ENCODE results near the gene WASL.
"Not testable (repeated sequence)": the region's sequence is repeated elsewhere in the genome, so short reads cannot be mapped to it uniquely, and the experiment has no call there.

WASL gene

GRCh38 chr7:123658023-123658422 is 90.8 kb downstream of the WASL start:
- no peak for DNase-seq (ENCODE audit: low read depth)

- no peak for DNase-seq (ENCODE audit: low read depth)
Measured at GRCh38 chr7:123657304-123657685, 91.5 kb downstream of the WASL start.

GRCh38 chr7:123656544-123657303 is 92.1 kb downstream of the WASL start:
- no peak for DNase-seq (ENCODE audit: low read depth)

- no peak for DNase-seq (ENCODE audit: low read depth)
Measured at GRCh38 chr7:123655614-123656013, 93.2 kb downstream of the WASL start, which contains the start of gene LMOD2. Gene LMOD2 (plus strand): TSS chr7:123655866. CDS start chr7:123655964, 98 bp downstream.

- no peak for DNase-seq (ENCODE audit: low read depth)
Measured at GRCh38 chr7:123653162-123653561, 95.6 kb downstream of the WASL start.

GRCh38 chr7:123652406-123652805 is 96.4 kb downstream of the WASL start:
- DNase-seq (ENCODE audit: low read depth), result no peak

- no peak for DNase-seq (ENCODE audit: low read depth)
Measured at GRCh38 chr7:123650595-123650994, 98.2 kb downstream of the WASL start.

- DNase-seq (ENCODE audit: low read depth), result no peak
Measured at GRCh38 chr7:123649964-123650363, 98.8 kb downstream of the WASL start.

- DNase-seq (ENCODE audit: low read depth), result no peak
Measured at GRCh38 chr7:123647106-123647730, 101.6 kb downstream of the WASL start.

- no peak for DNase-seq (ENCODE audit: low read depth)
Measured at GRCh38 chr7:123645516-123645915, 103.3 kb downstream of the WASL start.

GRCh38 chr7:123643495-123644441 is 105.0 kb downstream of the WASL start:
- no peak for DNase-seq (ENCODE audit: low read depth)

GRCh38 chr7:123641901-123642300 is 106.9 kb downstream of the WASL start:
- no peak for DNase-seq (ENCODE audit: low read depth)

GRCh38 chr7:123640583-123640982 is 108.2 kb downstream of the WASL start:
- DNase-seq (ENCODE audit: low read depth), result no peak

- no peak for DNase-seq (ENCODE audit: low read depth)
Measured at GRCh38 chr7:123639631-123640030, 109.2 kb downstream of the WASL start.

GRCh38 chr7:123637878-123638277 is 110.9 kb downstream of the WASL start:
- no peak for DNase-seq (ENCODE audit: low read depth)

- DNase-seq (ENCODE audit: low read depth), result no peak
Measured at GRCh38 chr7:123637203-123637602, 111.6 kb downstream of the WASL start.

- no peak for DNase-seq (ENCODE audit: low read depth)
Measured at GRCh38 chr7:123635551-123636359, 113.0 kb downstream of the WASL start.

GRCh38 chr7:123634011-123634573 is 114.7 kb downstream of the WASL start:
- DNase-seq (ENCODE audit: low read depth), result not testable (repeated sequence)

- no peak for DNase-seq (ENCODE audit: low read depth)
Measured at GRCh38 chr7:123633553-123633952, 115.2 kb downstream of the WASL start.

- no peak for DNase-seq (ENCODE audit: low read depth)
Measured at GRCh38 chr7:123632808-123633207, 116.0 kb downstream of the WASL start.
